Measurements from ENCODE around the gene GSTM2. TPM values are rescaled to one million over a fixed set of nuclear protein-coding genes. Genes with fewer than 3 reads are reported as not detected.
"Not testable (repeated sequence)": the region's sequence is repeated elsewhere in the genome, so short reads cannot be mapped to it uniquely, and the experiment has no call there.

Gene GSTM2
- total RNA-seq, 4 donors from 2014 or later, result 10.4 to 93.7 (median 42.2) TPM

DNA sequence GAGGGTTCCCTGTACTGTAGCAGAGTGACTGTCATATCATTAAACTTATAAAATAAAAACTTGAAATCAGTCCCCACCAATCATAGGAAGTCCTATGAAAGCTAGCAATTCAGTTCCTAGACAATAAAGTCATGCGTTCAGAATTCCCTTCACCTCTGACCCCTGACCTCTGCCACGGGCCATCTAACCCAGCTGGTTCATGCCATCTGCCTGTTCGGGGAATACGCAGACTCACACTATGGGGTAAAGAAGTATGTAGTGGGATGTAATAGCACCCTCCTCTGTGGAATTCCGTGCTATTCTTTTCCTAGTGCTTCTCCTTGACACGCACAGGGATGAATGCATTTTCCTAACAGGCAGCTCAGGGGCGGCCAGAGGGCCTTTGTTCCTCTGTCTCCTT, 9.9 kb upstream of the GSTM2 start:
- 68 to 88% methylated on average over 4 to 7 of the region's 7 CpGs for WGBS, 2 donors (ENCODE audit: low coverage in 1 of 2)
- Histone ChIP-seq H3K4me3 (no peak overlapping the region), H3K9me3 (no peaks in the 10 kb centered on the region), H3K4me1 (peaks cover 0 to 29% (median 11%) of the 10 kb centered on the region in 3 donors), H3K36me3 (peaks cover 0 to 51% of the 10 kb centered on the region in 2 donors), H3K27me3 (no peaks in the 10 kb centered on the region), H3K27ac (peak overlapping the region in 1 of 4 donors; percentile 90)
- ATAC-seq, result no peak
- no peak for TF ChIP-seq POLR2A (IDR thresholded peaks at IDR 0.05)
- TF ChIP-seq POLR2AphosphoS5 (IDR thresholded peaks at IDR 0.05), result no peak
- TF ChIP-seq, protein P1, sequence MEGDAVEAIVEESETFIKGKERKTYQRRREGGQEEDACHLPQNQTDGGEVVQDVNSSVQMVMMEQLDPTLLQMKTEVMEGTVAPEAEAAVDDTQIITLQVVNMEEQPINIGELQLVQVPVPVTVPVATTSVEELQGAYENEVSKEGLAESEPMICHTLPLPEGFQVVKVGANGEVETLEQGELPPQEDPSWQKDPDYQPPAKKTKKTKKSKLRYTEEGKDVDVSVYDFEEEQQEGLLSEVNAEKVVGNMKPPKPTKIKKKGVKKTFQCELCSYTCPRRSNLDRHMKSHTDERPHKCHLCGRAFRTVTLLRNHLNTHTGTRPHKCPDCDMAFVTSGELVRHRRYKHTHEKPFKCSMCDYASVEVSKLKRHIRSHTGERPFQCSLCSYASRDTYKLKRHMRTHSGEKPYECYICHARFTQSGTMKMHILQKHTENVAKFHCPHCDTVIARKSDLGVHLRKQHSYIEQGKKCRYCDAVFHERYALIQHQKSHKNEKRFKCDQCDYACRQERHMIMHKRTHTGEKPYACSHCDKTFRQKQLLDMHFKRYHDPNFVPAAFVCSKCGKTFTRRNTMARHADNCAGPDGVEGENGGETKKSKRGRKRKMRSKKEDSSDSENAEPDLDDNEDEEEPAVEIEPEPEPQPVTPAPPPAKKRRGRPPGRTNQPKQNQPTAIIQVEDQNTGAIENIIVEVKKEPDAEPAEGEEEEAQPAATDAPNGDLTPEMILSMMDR (IDR thresholded peaks at IDR 0.05), result no peak

DNA sequence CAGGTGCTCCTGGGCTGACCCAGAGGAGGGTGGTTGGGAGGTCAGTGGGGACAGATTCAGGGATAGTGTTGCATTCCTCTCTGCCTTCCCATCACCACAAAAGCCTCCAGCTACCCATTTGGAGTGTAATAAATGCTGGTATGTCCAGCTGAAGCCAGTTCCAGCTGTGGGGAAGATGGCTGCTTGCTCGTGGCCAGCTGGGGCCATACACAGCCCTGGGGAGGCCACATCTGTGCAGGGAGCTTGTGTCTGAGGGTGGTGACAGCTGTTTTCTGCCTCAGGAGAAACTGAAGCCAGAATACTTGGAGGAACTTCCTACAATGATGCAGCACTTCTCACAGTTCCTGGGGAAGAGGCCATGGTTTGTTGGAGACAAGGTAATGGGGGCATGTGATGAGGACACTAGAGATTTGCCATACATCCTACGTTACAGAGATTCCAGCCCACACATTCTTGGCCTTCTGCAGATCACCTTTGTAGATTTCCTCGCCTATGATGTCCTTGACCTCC, 9.3 kb upstream of the GSTM2 start:
- Histone ChIP-seq H3K4me3 (no peak overlapping the region), H3K27me3 (no peaks in the 10 kb centered on the region), H3K9me3 (no peaks in the 10 kb centered on the region), H3K4me1 (peaks cover 0 to 29% (median 11%) of the 10 kb centered on the region in 3 donors), H3K36me3 (peaks cover 0 to 51% of the 10 kb centered on the region in 2 donors), H3K27ac (no peak overlapping the region)
- 36 to 56% methylated on average over 2 of the region's 3 CpGs for WGBS, 2 donors (ENCODE audit: low coverage in 1 of 2)
- TF ChIP-seq, protein P1 (IDR thresholded peaks at IDR 0.05), result no peak
- TF ChIP-seq POLR2A (IDR thresholded peaks at IDR 0.05), result no peak
- TF ChIP-seq EP300 (IDR thresholded peaks at IDR 0.05), result no peak
- no peak for TF ChIP-seq POLR2AphosphoS5 (IDR thresholded peaks at IDR 0.05)
- no peak for ATAC-seq

DNA sequence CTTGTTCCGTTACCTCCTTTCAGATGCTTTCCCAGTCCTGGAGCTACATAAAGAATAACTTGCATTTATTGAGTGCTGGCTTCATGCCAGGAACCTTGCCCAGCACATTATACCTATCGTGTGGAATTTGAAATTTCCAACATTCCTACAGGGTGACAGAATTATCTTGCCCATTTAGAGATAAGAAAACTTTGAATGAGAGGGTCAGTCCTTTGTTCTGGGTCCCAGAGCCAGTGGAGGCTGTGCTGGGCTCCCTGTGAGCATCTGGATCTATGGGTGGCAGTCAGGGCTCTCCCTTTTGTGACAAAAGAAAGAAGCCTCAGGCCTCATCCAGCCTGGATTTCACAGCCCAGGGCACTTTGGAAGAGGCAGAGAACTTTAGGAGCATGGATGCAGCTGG, 8.7 kb upstream of the GSTM2 start:
- WGBS, 2 donors (ENCODE audit: low coverage in 1 of 2), result 29 to 56% methylated on average over 2 of the region's 2 CpGs
- ATAC-seq, result no peak
- H3K27ac ChIP-seq, result no peak overlapping the region
- H3K27me3 ChIP-seq, result no peaks in the 10 kb centered on the region
- H3K9me3 ChIP-seq, result no peaks in the 10 kb centered on the region
- no peak overlapping the region for H3K4me3 ChIP-seq
- peaks cover 0 to 29% (median 11%) of the 10 kb centered on the region in 3 donors for H3K4me1 ChIP-seq
- TF ChIP-seq, protein P1 (IDR thresholded peaks at IDR 0.05), result no peak
- TF ChIP-seq EP300 (IDR thresholded peaks at IDR 0.05), result no peak
- peaks cover 0 to 51% of the 10 kb centered on the region in 2 donors for H3K36me3 ChIP-seq

DNA sequence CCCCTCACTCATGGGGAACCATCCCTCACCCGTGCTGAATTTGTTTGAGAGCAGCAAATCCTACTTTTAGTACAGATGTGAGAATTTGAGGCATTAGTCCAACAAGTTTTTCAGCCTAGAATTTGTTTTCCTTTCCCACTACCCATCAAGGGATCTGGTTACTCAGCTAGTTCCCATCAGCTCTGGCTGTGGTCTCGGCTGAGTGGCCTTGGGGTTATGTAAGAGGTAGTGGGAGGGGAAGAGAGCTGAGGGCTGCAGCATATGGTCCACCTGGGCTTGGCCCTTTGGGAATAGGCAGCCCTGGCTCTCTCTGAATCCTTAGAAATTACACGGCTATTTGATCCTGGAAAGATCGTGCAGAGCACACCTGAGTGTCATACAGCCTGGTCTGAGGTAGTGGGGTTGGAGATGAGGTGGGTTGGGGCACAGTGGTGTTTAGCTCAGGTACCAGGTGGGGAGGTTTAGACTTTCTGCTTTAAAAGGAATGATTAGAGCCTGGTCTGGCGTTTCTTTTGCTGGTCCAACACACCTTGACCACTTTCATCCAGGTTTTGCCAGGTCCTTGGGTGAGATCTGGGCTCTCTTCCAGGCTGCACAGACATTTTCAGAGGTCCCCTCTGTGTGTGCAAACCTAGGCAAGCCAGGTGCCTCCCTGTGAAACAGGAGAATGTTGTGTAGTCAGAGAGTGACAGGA, 7.7 kb upstream of the GSTM2 start:
- Histone ChIP-seq H3K27me3 (no peaks in the 10 kb centered on the region), H3K9me3 (no peaks in the 10 kb centered on the region), H3K27ac (no peak overlapping the region), H3K4me3 (no peak overlapping the region), H3K36me3 (peaks cover 0 to 55% of the 10 kb centered on the region in 2 donors), H3K4me1 (peaks cover 0 to 19% (median 6%) of the 10 kb centered on the region in 3 donors)
- TF ChIP-seq, protein P1 (IDR thresholded peaks at IDR 0.05), result no peak
- TF ChIP-seq POLR2A (IDR thresholded peaks at IDR 0.05) (no peak), POLR2AphosphoS5 (IDR thresholded peaks at IDR 0.05) (no peak), EP300 (IDR thresholded peaks at IDR 0.05) (no peak)
- 86 to 90% methylated on average over 1 to 2 of the region's 5 CpGs for WGBS, 2 donors (ENCODE audit: low coverage in 1 of 2)
- ATAC-seq, result no peak

DNA sequence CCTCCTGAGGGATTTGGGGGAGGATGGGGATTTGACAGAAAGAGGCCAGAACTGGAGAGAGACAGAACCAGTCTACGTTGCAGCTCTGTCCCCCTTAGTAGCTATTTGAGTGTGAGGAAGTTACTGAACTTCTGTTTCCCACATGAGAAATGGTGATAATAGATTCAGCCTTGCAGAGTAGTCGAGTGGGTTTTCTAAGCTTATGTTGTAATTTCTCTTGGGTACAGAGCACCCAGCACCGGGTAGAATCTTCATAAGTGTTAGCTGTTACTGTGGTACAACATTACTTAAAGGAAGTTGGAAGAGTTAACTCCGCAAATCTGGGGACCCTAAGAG, 7.2 kb upstream of the GSTM2 start:
- not testable (repeated sequence) for H3K9me3 ChIP-seq, H3K27me3 ChIP-seq, ATAC-seq, H3K27ac ChIP-seq, H3K4me3 ChIP-seq
- WGBS, 2 donors (ENCODE audit: low coverage in 1 of 2), result 100% methylated on average over 1 of the region's 4 CpGs; no CpG with 5 or more reads in 1 of the 2 donors
- H3K36me3 ChIP-seq, result peaks cover 0 to 60% of the 10 kb centered on the region in 2 donors
- H3K4me1 ChIP-seq, result peaks cover 0 to 14% (median 3%) of the 10 kb centered on the region in 3 donors
